ENCODE results near the gene HPRT1. TPM values are rescaled to one million over a fixed set of nuclear protein-coding genes. Genes with fewer than 3 reads are reported as not detected.

Gene HPRT1
- total RNA-seq, 1 experiment from 2014 or later: 49.1 TPM

GRCh38 chrX:134529481-134529880, 69.5 kb downstream of the HPRT1 start:
- H3K9me3 Mint-ChIP-seq (ENCODE audit: unreplicated experiment): no peaks in the 10 kb centered on the region
- no peak for DNase-seq (ENCODE audit: unreplicated experiment)
- CTCF ChIA-PET: interaction anchor here (0.6 to 1.3 kb wide), 3 partner anchors 10 to 206 kb away, joined by 3 to 5 read pairs (median 3); no protein-coding TSS in a partner anchor
- no peak overlapping the region for H3K4me3 Mint-ChIP-seq (ENCODE audit: unreplicated experiment)
- no peak overlapping the region for H3K27ac Mint-ChIP-seq (ENCODE audit: low read depth, unreplicated experiment)
- intact Hi-C loops (cut with micrococcal nuclease): no loop called here
- POLR2A ChIA-PET: interaction anchor here (1.6 kb wide), 1 partner anchor 9 kb away, joined by 5 read pairs; no protein-coding TSS in a partner anchor
- no peaks in the 10 kb centered on the region for H3K36me3 Mint-ChIP-seq (ENCODE audit: insufficient read depth, unreplicated experiment)
- H3K27me3 Mint-ChIP-seq (ENCODE audit: insufficient read depth, unreplicated experiment): peaks cover 12% of the 10 kb centered on the region
- no peak for TF ChIP-seq CTCF (IDR thresholded peaks at IDR 0.05; ENCODE audit: unreplicated experiment)
- no peaks in the 10 kb centered on the region for H3K4me1 Mint-ChIP-seq (ENCODE audit: insufficient read depth, unreplicated experiment)
- no TSS peak for BruUV-seq (replicated peaks)

GRCh38 chrX:134530845-134531244, 70.9 kb downstream of the HPRT1 start:
- DNase-seq (ENCODE audit: unreplicated experiment): no peak
- POLR2A ChIA-PET: interaction anchor here (1.6 kb wide), 1 partner anchor 10 kb away, joined by 5 read pairs; no protein-coding TSS in a partner anchor
- intact Hi-C loops (cut with micrococcal nuclease): no loop called here
- Mint-ChIP-seq H3K27me3 (ENCODE audit: insufficient read depth, unreplicated experiment) (peaks cover 12% of the 10 kb centered on the region), H3K4me1 (ENCODE audit: insufficient read depth, unreplicated experiment) (no peaks in the 10 kb centered on the region), H3K9me3 (ENCODE audit: unreplicated experiment) (no peaks in the 10 kb centered on the region), H3K4me3 (ENCODE audit: unreplicated experiment) (no peak overlapping the region), H3K27ac (ENCODE audit: low read depth, unreplicated experiment) (no peak overlapping the region), H3K36me3 (ENCODE audit: insufficient read depth, unreplicated experiment) (no peaks in the 10 kb centered on the region)
- CTCF ChIA-PET: interaction anchor here (1.0 to 2.8 kb wide), 2 partner anchors 10 kb away, joined by 3 to 14 read pairs; no protein-coding TSS in a partner anchor
- no TSS peak for BruUV-seq (replicated peaks)
- no peak for TF ChIP-seq CTCF (IDR thresholded peaks at IDR 0.05; ENCODE audit: unreplicated experiment)

GRCh38 chrX:134533352-134533751, 73.4 kb downstream of the HPRT1 start:
- TF ChIP-seq CTCF (IDR thresholded peaks at IDR 0.05; ENCODE audit: unreplicated experiment): no peak
- no peak overlapping the region for H3K27ac Mint-ChIP-seq (ENCODE audit: low read depth, unreplicated experiment)

GRCh38 chrX:134533952-134534351, 74.0 kb downstream of the HPRT1 start:
- Mint-ChIP-seq H3K4me1 (ENCODE audit: insufficient read depth, unreplicated experiment) (no peaks in the 10 kb centered on the region), H3K4me3 (ENCODE audit: unreplicated experiment) (no peak overlapping the region), H3K36me3 (ENCODE audit: insufficient read depth, unreplicated experiment) (no peaks in the 10 kb centered on the region), H3K27me3 (ENCODE audit: insufficient read depth, unreplicated experiment) (peaks cover 12% of the 10 kb centered on the region), H3K27ac (ENCODE audit: low read depth, unreplicated experiment) (no peak overlapping the region), H3K9me3 (ENCODE audit: unreplicated experiment) (no peaks in the 10 kb centered on the region)
- no peak for DNase-seq (ENCODE audit: unreplicated experiment)
- intact Hi-C loops (cut with micrococcal nuclease): no loop called here
- BruUV-seq (replicated peaks): no TSS peak
- ChIA-PET CTCF (interaction anchor here (0.6 kb wide), 1 partner anchor 248 kb away, joined by 4 read pairs; no protein-coding TSS in a partner anchor), POLR2A (no interaction called here)
- TF ChIP-seq CTCF (IDR thresholded peaks at IDR 0.05; ENCODE audit: unreplicated experiment): no peak

More at GRCh38 chrX:134533352-134533751, 73.4 kb downstream of the HPRT1 start:
- intact Hi-C loops (cut with micrococcal nuclease): no loop called here
- POLR2A ChIA-PET: no interaction called here
- no peak for DNase-seq (ENCODE audit: unreplicated experiment)
- no TSS peak for BruUV-seq (replicated peaks)
- no peaks in the 10 kb centered on the region for H3K36me3 Mint-ChIP-seq (ENCODE audit: insufficient read depth, unreplicated experiment)
- CTCF ChIA-PET: interaction anchor here (1.0 to 2.8 kb wide), 3 partner anchors 13 to 250 kb away, joined by 5 to 14 read pairs (median 8); no protein-coding TSS in a partner anchor
- no peak overlapping the region for H3K4me3 Mint-ChIP-seq (ENCODE audit: unreplicated experiment)
- H3K27me3 Mint-ChIP-seq (ENCODE audit: insufficient read depth, unreplicated experiment): peaks cover 12% of the 10 kb centered on the region
- H3K4me1 Mint-ChIP-seq (ENCODE audit: insufficient read depth, unreplicated experiment): no peaks in the 10 kb centered on the region
- H3K9me3 Mint-ChIP-seq (ENCODE audit: unreplicated experiment): no peaks in the 10 kb centered on the region
